Tibial artery (tissue), 4 donors: ENCODE data around the gene NPPB.

Experiments
- DNase-seq, 2 donors: peaks; one replicate each; pipeline ENCODE4 v3.0.0-alpha.2; 2019
- H3K27ac ChIP-seq, 2 donors: fragments of 200-600 bp; sonication (generic) in 1 of 2; 1 replicate in 1 of 2; 2 replicates in 1 of 2; pipeline ENCODE4 v1.5.1; 2018 to 2019; ENCODE audit warnings: mild to moderate bottlenecking in 1 of 2
- H3K27me3 ChIP-seq, 2 donors: fragments of 200-600 bp; sonication (generic) in 1 of 2; one replicate each; pipeline versions ENCODE4 v1.5.1 to v1.6.0; 2016 to 2019
- H3K36me3 ChIP-seq, 3 donors: fragments of 200-600 bp; sonication (generic) in 2 of 3; one replicate each; pipeline ENCODE4 v1.5.1; 2016 to 2019; ENCODE audit warnings: mild to moderate bottlenecking in 2 of 3
- H3K4me1 ChIP-seq, 4 donors: fragments of 200-600 bp; sonication (generic) in 2 of 4; 1 replicate in 3 of 4; 2 replicates in 1 of 4; pipeline ENCODE4 v1.5.1; 2016 to 2019
- H3K4me3 ChIP-seq, 2 donors: fragments of 200-600 bp; sonication (generic) in 1 of 2; 1 replicate in 1 of 2; 2 replicates in 1 of 2; pipeline ENCODE4 v1.5.1; 2018 to 2019; ENCODE audit warnings: mild to moderate bottlenecking in 2 of 2
- H3K9me3 ChIP-seq, 3 donors: fragments of 200-600 bp; sonication (generic) in 1 of 3; one replicate each; pipeline ENCODE4 v1.5.1; 2016 to 2019
- CTCF ChIP-seq, 2 experiments: fragments of 200-600 bp in 1 of 2; fragments of 450-650 bp in 1 of 2; IDR thresholded peaks; one replicate each; pipeline ENCODE4 v1.5.1; 2017 to 2019; ENCODE audit warnings: antibody characterized with exemption in 2 of 2, mild to moderate bottlenecking in 1 of 2, moderate library complexity in 1 of 2
- intact Hi-C: fragments of 100-400 bp; cut with DNase I; formaldehyde crosslinking; loops from one replicate; pipeline ENCODE4 v1.15.0; 2023; ENCODE audit warnings: low total_unique reads

Gene NPPB

GRCh38 chr1:11839727-11840705, 18.7 kb downstream of the NPPB start:
- H3K36me3 ChIP-seq: peaks cover 80 to 99% (median 91%) of the 10 kb centered on the region in 3 donors
- peaks cover 0 to 14% (median 11%) of the 10 kb centered on the region in 4 donors for H3K4me1 ChIP-seq
- intact Hi-C loops: loop anchor here (5.0 to 10.0 kb wide), 3 partner anchors 52 to 365 kb away; no protein-coding TSS in a partner anchor
- no peak for TF ChIP-seq CTCF (IDR thresholded peaks at IDR 0.05)
- no peak overlapping the region for H3K4me3 ChIP-seq
- no peaks in the 10 kb centered on the region for H3K27me3 ChIP-seq
- no peaks in the 10 kb centered on the region for H3K9me3 ChIP-seq
- peak overlapping the region in 1 of 2 donors; percentile 57 for H3K27ac ChIP-seq
- peak; percentile 24 to 82 for DNase-seq

- no peak overlapping the region for H3K27ac ChIP-seq
- peaks cover 80 to 99% (median 94%) of the 10 kb centered on the region in 3 donors for H3K36me3 ChIP-seq
- H3K9me3 ChIP-seq: no peaks in the 10 kb centered on the region
- intact Hi-C loops: loop anchor here (5.0 to 10.0 kb wide), 2 partner anchors 54 to 366 kb away; no protein-coding TSS in a partner anchor
- H3K4me1 ChIP-seq: peaks cover 0 to 14% (median 11%) of the 10 kb centered on the region in 4 donors
- DNase-seq: peak; percentile 64 to 78
- H3K4me3 ChIP-seq: no peak overlapping the region
- TF ChIP-seq CTCF (IDR thresholded peaks at IDR 0.05): peak; percentile 94 to 100
- H3K27me3 ChIP-seq: no peaks in the 10 kb centered on the region
These were observed 20.1 kb downstream of the NPPB start for GRCh38 chr1:11838349-11839272.

GRCh38 chr1:11837767-11838348, 20.9 kb downstream of the NPPB start:
- peaks cover 0 to 14% (median 11%) of the 10 kb centered on the region in 4 donors for H3K4me1 ChIP-seq
- peaks cover 86 to 99% (median 97%) of the 10 kb centered on the region in 3 donors for H3K36me3 ChIP-seq
- intact Hi-C loops: loop anchor here (5.0 to 10.0 kb wide), 2 partner anchors 54 to 367 kb away; no protein-coding TSS in a partner anchor
- no peak overlapping the region for H3K27ac ChIP-seq
- H3K9me3 ChIP-seq: no peaks in the 10 kb centered on the region
- no peaks in the 10 kb centered on the region for H3K27me3 ChIP-seq
- TF ChIP-seq CTCF (IDR thresholded peaks at IDR 0.05): no peak
- no peak overlapping the region for H3K4me3 ChIP-seq
- no peak for DNase-seq

GRCh38 chr1:11836955-11837766, 21.6 kb downstream of the NPPB start:
- no peak overlapping the region for H3K27ac ChIP-seq
- no peaks in the 10 kb centered on the region for H3K27me3 ChIP-seq
- intact Hi-C loops: loop anchor here (5.0 to 10.0 kb wide), 2 partner anchors 55 to 368 kb away; no protein-coding TSS in a partner anchor
- H3K4me3 ChIP-seq: no peak overlapping the region
- TF ChIP-seq CTCF (IDR thresholded peaks at IDR 0.05): no peak
- H3K4me1 ChIP-seq: peaks cover 0 to 14% (median 11%) of the 10 kb centered on the region in 4 donors
- no peak for DNase-seq
- no peaks in the 10 kb centered on the region for H3K9me3 ChIP-seq
- H3K36me3 ChIP-seq: peaks cover 86 to 99% (median 98%) of the 10 kb centered on the region in 3 donors
